Mesendoderm (in vitro differentiated cells): ENCODE measurements around the gene TMEM141.

ENCODE experiments used
- DNase-seq: peaks from one replicate; pipeline ENCODE4 v3.0.0; 2013
- H2AK5ac ChIP-seq: 2 replicates; pipeline ENCODE4 v1.6.1; 2013; ENCODE audit warnings: low read length, inconsistent platforms
- H2BK120ac ChIP-seq: 2 replicates; pipeline ENCODE4 v1.6.1; 2013; ENCODE audit warnings: low read depth, mild to moderate bottlenecking, low read length, moderate library complexity, mixed read lengths
- H2BK15ac ChIP-seq: replicated peaks from 2 replicates; pipeline ENCODE4 v1.6.1; 2013; ENCODE audit warnings: low read depth, mild to moderate bottlenecking, moderate library complexity
- H2BK5ac ChIP-seq: 2 replicates; pipeline ENCODE4 v1.6.1; 2013; ENCODE audit warnings: low read length, inconsistent platforms
- H3K18ac ChIP-seq: 2 replicates; pipeline ENCODE4 v1.6.1; 2013; ENCODE audit warnings: mild to moderate bottlenecking, low read length, mixed read lengths
- H3K23ac ChIP-seq: one replicate; pipeline ENCODE4 v1.6.1; 2013; ENCODE audit warnings: low read length
- H3K27ac ChIP-seq: 2 replicates; pipeline ENCODE4 v1.5.1; 2013; ENCODE audit warnings: low read depth, mild to moderate bottlenecking, inconsistent platforms, low read length, moderate library complexity
- H3K27me3 ChIP-seq: 2 replicates; pipeline ENCODE4 v1.6.1; 2013; ENCODE audit warnings: low read length, control low read depth, mild to moderate bottlenecking, inconsistent platforms; ENCODE audit not compliant: insufficient read depth, poor library complexity
- H3K36me3 ChIP-seq: 2 replicates; pipeline ENCODE4 v1.6.1; 2013; ENCODE audit warnings: low read length, inconsistent platforms; ENCODE audit not compliant: control insufficient read depth, insufficient read depth
- H3K4ac ChIP-seq: one replicate; pipeline ENCODE4 v1.6.1; 2013; ENCODE audit warnings: low read depth, mild to moderate bottlenecking, low read length, moderate library complexity
- H3K4me1 ChIP-seq: 2 replicates; pipeline ENCODE4 v1.6.1; 2013; ENCODE audit warnings: low read depth, low read length, inconsistent platforms; ENCODE audit not compliant: control insufficient read depth
- H3K4me2 ChIP-seq: 2 replicates; pipeline ENCODE4 v1.6.1; 2013; ENCODE audit warnings: low read length
- H3K4me3 ChIP-seq: 2 replicates; pipeline ENCODE4 v1.5.1; 2013; ENCODE audit warnings: mild to moderate bottlenecking, low read length
- H3K56ac ChIP-seq: one replicate; pipeline ENCODE4 v1.6.1; 2013; ENCODE audit warnings: low read length
- H3K79me1 ChIP-seq: 2 replicates; pipeline ENCODE4 v1.6.1; 2013; ENCODE audit warnings: low read length, inconsistent platforms
- H3K79me2 ChIP-seq: 2 replicates; pipeline ENCODE4 v1.6.1; 2013; ENCODE audit warnings: mild to moderate bottlenecking, low read length; ENCODE audit not compliant: control insufficient read depth, insufficient read depth
- H3K9ac ChIP-seq: 2 replicates; pipeline ENCODE4 v1.6.1; 2013; ENCODE audit warnings: low read length, inconsistent platforms
- H4K5ac ChIP-seq: one replicate; pipeline ENCODE4 v1.6.1; 2013; ENCODE audit warnings: low read length
- H4K8ac ChIP-seq: one replicate; pipeline ENCODE4 v1.6.1; 2013; ENCODE audit warnings: low read depth, mild to moderate bottlenecking, control low read depth, low read length, moderate library complexity
- WGBS: extraction: QIAGEN DNeasy Blood & Tissue Kit; methylation state at CpG from one replicate; pipeline ENCODE4 v1.1.7; 2013; ENCODE audit warnings: low lambda C conversion rate, missing lambda C conversion rate; ENCODE audit not compliant: insufficient coverage; ENCODE audit errors: extremely low coverage; 5-methylcytosine and 5-hydroxymethylcytosine counted together

TMEM141 gene

DNA sequence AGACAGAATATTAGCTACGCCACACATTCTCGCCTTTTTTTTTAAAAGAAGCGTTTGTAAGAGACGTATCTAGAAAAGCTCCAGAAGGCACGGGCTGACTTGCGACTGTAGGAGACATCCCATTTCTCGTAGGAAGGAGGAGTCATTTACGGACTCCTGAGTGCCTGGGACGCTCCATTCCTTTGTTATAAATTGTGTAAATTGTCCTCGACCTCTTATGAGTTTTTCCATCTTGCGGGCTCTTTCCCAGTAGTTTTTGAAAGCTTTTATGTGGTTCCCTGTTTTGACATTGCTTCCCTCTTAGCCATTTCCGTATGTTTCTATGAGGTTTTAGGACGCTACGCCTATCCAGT is 17.6 kb downstream of the TMEM141 start:
- Histone ChIP-seq H3K27ac (no peak overlapping the region), H3K18ac (peak overlapping the region; percentile 98), H4K8ac (no peak overlapping the region), H3K79me2 (peaks cover 45% of the 10 kb centered on the region), H2AK5ac (no peak overlapping the region), H2BK5ac (no peak overlapping the region), H2BK15ac (no peak overlapping the region), H3K4ac (no peak overlapping the region), H3K56ac (peak overlapping the region; percentile 92), H3K27me3 (no peaks in the 10 kb centered on the region), H2BK120ac (no peak overlapping the region), H3K36me3 (no peaks in the 10 kb centered on the region), H3K23ac (no peak overlapping the region), H4K5ac (no peak overlapping the region), H3K9ac (peak overlapping the region; percentile 97), H3K4me3 (peak overlapping the region; percentile 93), H3K4me2 (peak overlapping the region; percentile 77), H3K79me1 (peaks cover 18% of the 10 kb centered on the region), H3K4me1 (peaks cover 4% of the 10 kb centered on the region)
- DNase-seq: peak; percentile 36
- no CpG with 5 or more reads among the region's 14 CpGs for WGBS

DNA sequence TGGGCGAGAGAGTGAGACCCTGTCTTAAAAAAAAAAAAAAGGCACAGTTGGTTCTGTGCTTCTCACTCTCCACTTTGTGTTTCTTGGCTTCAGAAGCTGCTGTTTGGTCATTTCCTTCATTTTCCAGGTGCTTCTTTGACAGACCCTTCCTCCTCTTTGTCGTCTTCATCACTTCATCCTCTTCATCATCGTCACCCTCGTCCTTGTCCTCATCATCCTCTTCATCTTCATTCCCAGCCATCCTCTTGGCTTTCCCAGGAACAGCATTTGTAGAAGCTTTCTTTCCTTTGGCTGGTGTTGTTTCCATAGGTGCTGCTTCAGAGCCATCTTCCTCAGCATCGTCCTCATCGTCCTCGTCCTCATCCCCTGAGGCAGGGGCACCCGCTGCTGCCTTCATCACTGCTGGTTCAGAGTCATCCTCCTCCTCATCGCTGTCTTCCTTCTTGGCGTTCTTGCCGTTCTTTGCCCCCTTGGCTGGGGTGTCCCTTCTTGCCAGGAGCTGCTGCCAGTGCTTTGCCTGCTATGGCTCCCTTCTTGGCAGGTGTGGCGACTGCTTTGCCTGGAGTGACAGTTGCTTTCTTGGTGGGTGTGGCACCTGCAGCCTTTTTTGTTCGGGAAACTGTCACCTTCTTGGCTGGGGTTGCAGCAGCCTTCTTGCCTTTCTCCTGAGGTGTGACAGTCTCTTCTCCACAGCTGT is 23.7 kb downstream of the TMEM141 start:
- H4K8ac ChIP-seq: no peak overlapping the region
- H3K4ac ChIP-seq: no peak overlapping the region
- H3K4me3 ChIP-seq: no peak overlapping the region
- H3K79me1 ChIP-seq: peaks cover 22% of the 10 kb centered on the region
- H3K27me3 ChIP-seq: no peaks in the 10 kb centered on the region
- no peak overlapping the region for H3K9ac ChIP-seq
- H3K18ac ChIP-seq: no peak overlapping the region
- H2BK5ac ChIP-seq: no peak overlapping the region
- DNase-seq: no peak
- H2BK15ac ChIP-seq: no peak overlapping the region
- no peak overlapping the region for H4K5ac ChIP-seq
- 100% methylated on average over 2 of the region's 13 CpGs for WGBS
- peaks cover 2% of the 10 kb centered on the region for H3K4me1 ChIP-seq
- H2BK120ac ChIP-seq: no peak overlapping the region
- H3K4me2 ChIP-seq: no peak overlapping the region
- H2AK5ac ChIP-seq: no peak overlapping the region
- H3K27ac ChIP-seq: no peak overlapping the region
- H3K79me2 ChIP-seq: peaks cover 30% of the 10 kb centered on the region
- H3K23ac ChIP-seq: no peak overlapping the region
- peaks cover 6% of the 10 kb centered on the region for H3K36me3 ChIP-seq
- no peak overlapping the region for H3K56ac ChIP-seq

DNA sequence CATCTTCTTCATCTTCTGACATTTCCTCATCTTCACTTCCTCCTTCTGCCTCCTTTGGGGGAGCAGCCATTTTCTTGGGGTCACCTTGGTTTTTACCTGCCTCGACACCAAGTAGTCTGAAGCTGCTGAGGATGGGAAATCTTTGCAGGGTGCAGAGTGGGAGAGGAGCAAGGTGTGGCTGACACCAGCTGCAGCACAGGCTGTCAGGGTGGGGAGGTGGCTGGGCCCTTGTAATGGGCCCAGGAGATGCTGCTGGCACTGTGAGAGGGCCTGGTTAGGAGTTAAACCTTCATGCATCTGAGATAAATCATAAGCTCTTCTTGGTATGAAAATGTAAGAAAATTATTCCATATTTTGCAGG is 24.3 kb downstream of the TMEM141 start:
- Histone ChIP-seq H4K5ac (no peak overlapping the region), H4K8ac (no peak overlapping the region), H3K56ac (no peak overlapping the region), H3K4me2 (no peak overlapping the region), H3K79me1 (peaks cover 21% of the 10 kb centered on the region), H3K27me3 (no peaks in the 10 kb centered on the region), H3K4me1 (no peaks in the 10 kb centered on the region), H2BK5ac (no peak overlapping the region), H3K4me3 (no peak overlapping the region), H3K23ac (no peak overlapping the region), H2BK120ac (no peak overlapping the region), H3K9ac (no peak overlapping the region), H2AK5ac (no peak overlapping the region), H3K79me2 (peaks cover 27% of the 10 kb centered on the region), H3K27ac (no peak overlapping the region), H3K36me3 (peaks cover 6% of the 10 kb centered on the region), H2BK15ac (no peak overlapping the region), H3K18ac (no peak overlapping the region), H3K4ac (no peak overlapping the region)
- no CpG with 5 or more reads among the region's 1 CpG for WGBS
- no peak for DNase-seq

DNA sequence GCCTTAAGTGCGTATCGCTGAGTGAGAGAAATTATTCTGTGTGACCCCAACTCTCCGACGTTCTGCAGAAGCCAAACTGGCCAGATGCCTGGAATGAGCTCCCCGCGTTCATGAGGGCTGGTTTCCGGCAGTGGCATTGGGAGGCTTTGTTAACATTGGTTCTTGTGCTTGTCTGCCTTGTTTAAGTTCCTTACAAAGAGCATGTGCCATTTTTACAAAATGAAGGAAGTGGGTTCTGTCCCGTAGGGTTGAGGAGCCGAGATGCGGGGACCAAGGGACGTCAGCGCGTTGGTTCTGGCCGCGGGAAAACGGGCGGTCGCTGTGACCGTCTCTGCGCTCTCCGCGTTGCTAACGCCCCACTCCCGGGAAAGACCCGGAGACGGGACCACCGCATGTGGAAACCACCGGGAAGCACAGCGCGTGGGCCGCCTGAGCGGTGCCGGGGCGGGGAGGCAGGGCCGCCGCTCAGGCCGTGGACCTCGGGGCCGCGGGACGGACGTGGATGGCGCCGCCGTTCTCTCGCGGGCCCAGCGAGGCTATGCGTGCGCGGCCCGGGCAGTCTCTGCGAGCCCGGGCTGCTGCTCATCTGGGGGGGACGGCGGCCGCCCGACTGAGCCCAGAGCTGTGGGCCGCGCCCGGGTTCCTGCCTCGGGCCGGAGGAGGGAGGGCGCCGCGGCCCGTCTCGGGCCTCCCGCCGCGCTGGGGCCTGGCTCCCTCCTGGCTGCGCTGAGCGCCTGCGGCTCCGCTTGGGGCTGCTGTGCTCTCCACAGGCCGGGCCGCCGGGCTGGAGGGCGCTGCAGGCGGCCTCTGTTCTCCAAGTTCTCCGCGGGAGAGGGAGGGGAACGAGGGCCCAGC is 30.1 kb downstream of the TMEM141 start:
- Histone ChIP-seq H3K4me1 (no peaks in the 10 kb centered on the region), H4K8ac (no peak overlapping the region), H3K79me1 (peaks cover 9% of the 10 kb centered on the region), H3K36me3 (peaks cover 7% of the 10 kb centered on the region), H2BK15ac (no peak overlapping the region), H4K5ac (no peak overlapping the region), H3K27ac (peak overlapping the region; percentile 22), H3K4ac (no peak overlapping the region), H2BK5ac (no peak overlapping the region), H3K27me3 (no peaks in the 10 kb centered on the region), H3K18ac (peak overlapping the region; percentile 33), H2BK120ac (no peak overlapping the region), H3K23ac (peak overlapping the region; percentile 24), H3K79me2 (peaks cover 4% of the 10 kb centered on the region), H2AK5ac (no peak overlapping the region), H3K4me2 (peak overlapping the region; percentile 17), H3K56ac (peak overlapping the region; percentile 51), H3K4me3 (no peak overlapping the region), H3K9ac (peak overlapping the region; percentile 77)
- peak; percentile 47 for DNase-seq
- no CpG with 5 or more reads among the region's 83 CpGs for WGBS

DNA sequence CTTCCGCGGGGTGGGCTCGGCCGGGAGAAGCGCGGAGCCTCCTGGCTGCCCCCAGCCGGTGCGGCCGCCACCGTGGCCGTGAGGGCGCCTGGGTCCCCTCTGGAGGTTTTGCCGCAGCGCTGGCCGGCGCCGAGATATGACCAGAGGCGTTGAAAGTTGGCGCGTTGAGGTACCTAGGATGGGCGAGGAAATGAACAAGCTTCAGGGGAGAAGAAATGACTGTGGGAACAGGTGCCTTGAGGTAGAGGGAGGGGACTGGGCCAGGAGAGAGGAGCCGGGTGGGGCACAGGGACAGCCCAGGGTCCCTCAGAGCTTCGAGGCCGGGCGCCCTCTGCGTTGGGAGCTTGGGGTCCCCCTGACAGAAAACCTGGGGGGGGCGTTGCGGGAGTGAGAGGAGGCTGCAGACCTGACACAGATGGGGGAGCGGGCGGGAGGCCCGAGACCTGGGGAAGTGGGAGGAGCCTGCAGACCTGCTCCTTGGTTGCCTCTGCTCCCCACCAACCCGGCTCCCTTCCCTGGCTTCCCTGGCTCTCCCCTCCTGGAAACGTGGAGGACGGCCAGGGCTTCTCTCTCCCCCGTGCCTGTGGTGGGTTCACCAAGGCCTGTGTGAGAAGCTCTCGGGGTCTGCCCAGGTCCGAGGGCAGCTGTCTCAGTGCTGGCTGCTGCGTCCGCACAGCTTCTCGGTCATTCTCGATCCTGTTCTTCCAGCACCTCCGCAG is 30.8 kb downstream of the TMEM141 start:
- DNase-seq: no peak
- no peak overlapping the region for H3K4ac ChIP-seq
- H3K9ac ChIP-seq: peak overlapping the region; percentile 77
- peak overlapping the region; percentile 5 for H3K4me2 ChIP-seq
- no peaks in the 10 kb centered on the region for H3K27me3 ChIP-seq
- H2BK120ac ChIP-seq: no peak overlapping the region
- H2BK5ac ChIP-seq: no peak overlapping the region
- peaks cover 9% of the 10 kb centered on the region for H3K79me1 ChIP-seq
- H3K79me2 ChIP-seq: peaks cover 4% of the 10 kb centered on the region
- peaks cover 7% of the 10 kb centered on the region for H3K36me3 ChIP-seq
- no peaks in the 10 kb centered on the region for H3K4me1 ChIP-seq
- no peak overlapping the region for H2AK5ac ChIP-seq
- H4K5ac ChIP-seq: no peak overlapping the region
- H2BK15ac ChIP-seq: no peak overlapping the region
- peak overlapping the region; percentile 51 for H3K56ac ChIP-seq
- peak overlapping the region; percentile 22 for H3K27ac ChIP-seq
- H3K23ac ChIP-seq: peak overlapping the region; percentile 24
- H4K8ac ChIP-seq: no peak overlapping the region
- no peak overlapping the region for H3K4me3 ChIP-seq
- peak overlapping the region; percentile 33 for H3K18ac ChIP-seq
- no CpG with 5 or more reads among the region's 42 CpGs for WGBS
